Lung (tissue), 12 donors: ENCODE data around the gene RAB7B. TPM values are rescaled to one million over a fixed set of nuclear protein-coding genes. Genes with fewer than 3 reads are reported as not detected.

Source experiments
- ATAC-seq: fragments of 200-7000 bp; cut with Tn5 transposase; one replicate; pipeline ENCODE4 v1.9.1; 2020; ENCODE audit warnings: moderate number of reproducible peaks; ENCODE audit not compliant: insufficient read depth, low FRiP score
- DNase-seq, 3 donors: peaks; one replicate each; pipeline ENCODE4 v3.0.0-alpha.2; 2013 to 2017
- H3K27ac ChIP-seq, 2 donors: one replicate each; pipeline ENCODE4 v1.5.1; 2013; ENCODE audit warnings: mild to moderate bottlenecking in 2 of 2, moderate library complexity in 2 of 2, control low read depth in 1 of 2, inconsistent platforms in 1 of 2, low read depth in 1 of 2, low read length in 1 of 2
- H3K27me3 ChIP-seq, 3 donors: one replicate each; pipeline ENCODE4 v1.5.1; 2013; ENCODE audit warnings: low read length in 2 of 3; ENCODE audit not compliant: control insufficient read depth in 3 of 3, insufficient read depth in 3 of 3
- H3K36me3 ChIP-seq, 4 donors: one replicate each; pipeline ENCODE4 v1.5.1; 2013; ENCODE audit warnings: low read length in 4 of 4, mild to moderate bottlenecking in 1 of 4, moderate library complexity in 1 of 4; ENCODE audit not compliant: control insufficient read depth in 4 of 4, insufficient read depth in 4 of 4
- H3K4me1 ChIP-seq, 5 donors: one replicate each; pipeline ENCODE4 v1.5.1; 2013; ENCODE audit warnings: low read length in 5 of 5, mild to moderate bottlenecking in 2 of 5, moderate library complexity in 1 of 5; ENCODE audit not compliant: control insufficient read depth in 5 of 5, insufficient read depth in 5 of 5
- H3K4me3 ChIP-seq: one replicate; pipeline ENCODE4 v1.5.1; 2013; ENCODE audit warnings: mild to moderate bottlenecking, control low read depth, moderate library complexity
- H3K9ac ChIP-seq, 2 donors: one replicate each; pipeline ENCODE4 v1.5.1; 2013; ENCODE audit warnings: low read length in 2 of 2, control low read depth in 1 of 2; ENCODE audit not compliant: insufficient read depth in 1 of 2
- H3K9me3 ChIP-seq, 4 donors: one replicate each; pipeline ENCODE4 v1.5.1; 2013; ENCODE audit warnings: low read length in 3 of 4, mild to moderate bottlenecking in 1 of 4, moderate library complexity in 1 of 4; ENCODE audit not compliant: control insufficient read depth in 4 of 4, insufficient read depth in 3 of 4
- WGBS, 2 donors: extraction: QIAGEN DNeasy Blood & Tissue Kit; methylation state at CpG; one replicate each; pipeline ENCODE4 v1.1.7; 2013; 5-methylcytosine and 5-hydroxymethylcytosine counted together
- polyA plus RNA-seq, 2 donors: library from polyadenylated mRNA; stranded (reverse); fragments of 200-250 nt; gene quantifications; one replicate each; pipeline ENCODE4 v1.2.1, GENCODE V29; 2013
- total RNA-seq, 2 donors: library from RNA; depleted of rRNA in 1 of 2; stranded (reverse); fragments of >200 nt in 1 of 2; gene quantifications; one replicate each; pipeline ENCODE4 v1.2.1, GENCODE V29; 2014 to 2021
- TF ChIP-seq, protein P1 (sequence below): IDR thresholded peaks from 2 replicates; pipeline ENCODE4 v1.5.1; 2012; ENCODE audit warnings: mild to moderate bottlenecking; ENCODE audit errors: control extremely low read depth, extremely low read depth
- donor health status: control.
- donor health status: control.
- donor health status: Bipolar disorder and iron deficiency.
- donor health status: healthy.
- donor health status: DM: yes; HTN: yes; CAD: no.

Gene RAB7B
- total and polyA plus RNA-seq, 4 donors, result 3.4 to 16.2 (median 4.4) TPM

DNA sequence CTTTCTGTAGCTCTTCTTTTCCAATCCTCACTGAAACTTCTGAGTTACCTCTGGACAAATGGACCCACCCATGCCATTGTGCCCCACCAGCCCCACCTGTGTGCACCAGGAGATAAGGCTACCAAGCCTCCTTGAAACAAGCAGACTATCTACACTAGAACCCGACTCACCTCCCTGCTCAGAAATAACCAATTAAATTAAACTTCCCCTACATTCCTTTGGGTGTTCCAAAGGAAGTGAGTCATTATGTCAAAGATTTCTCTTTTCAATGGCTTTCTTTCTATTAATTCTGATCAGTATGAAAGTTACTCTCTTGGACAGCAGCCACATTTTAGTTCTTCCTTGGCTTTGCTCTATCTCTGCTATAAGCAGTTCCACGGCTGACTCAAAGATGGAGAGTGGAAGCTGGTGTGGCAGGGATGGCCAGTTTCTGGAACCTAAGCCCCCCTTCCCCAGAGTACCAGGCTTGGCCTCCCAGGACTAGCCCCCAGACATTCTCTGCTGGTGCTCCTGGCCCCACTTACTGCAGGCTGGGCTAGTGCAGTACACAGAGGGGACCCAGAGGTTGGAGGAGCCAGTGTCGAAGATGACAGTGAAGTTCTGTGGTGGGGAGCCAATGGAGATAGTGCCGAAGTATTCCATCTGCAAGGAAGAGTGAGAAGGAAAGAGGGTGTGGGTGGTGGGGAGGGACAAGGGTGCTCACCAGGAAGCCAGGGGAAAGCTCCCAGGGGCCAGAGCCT, 18.6 kb upstream of the RAB7B start:
- Histone ChIP-seq H3K9me3 (no peaks in the 10 kb centered on the region), H3K9ac (no peak overlapping the region), H3K4me3 (no peak overlapping the region), H3K27me3 (no peaks in the 10 kb centered on the region), H3K36me3 (no peaks in the 10 kb centered on the region), H3K27ac (no peak overlapping the region), H3K4me1 (peaks cover 0 to 5% (median 0%) of the 10 kb centered on the region in 5 donors)
- DNase-seq (no peak), ATAC-seq (no peak)
- WGBS, 2 donors, result 75 to 80% methylated on average over 4 of the region's 4 CpGs
- TF ChIP-seq, protein P1, sequence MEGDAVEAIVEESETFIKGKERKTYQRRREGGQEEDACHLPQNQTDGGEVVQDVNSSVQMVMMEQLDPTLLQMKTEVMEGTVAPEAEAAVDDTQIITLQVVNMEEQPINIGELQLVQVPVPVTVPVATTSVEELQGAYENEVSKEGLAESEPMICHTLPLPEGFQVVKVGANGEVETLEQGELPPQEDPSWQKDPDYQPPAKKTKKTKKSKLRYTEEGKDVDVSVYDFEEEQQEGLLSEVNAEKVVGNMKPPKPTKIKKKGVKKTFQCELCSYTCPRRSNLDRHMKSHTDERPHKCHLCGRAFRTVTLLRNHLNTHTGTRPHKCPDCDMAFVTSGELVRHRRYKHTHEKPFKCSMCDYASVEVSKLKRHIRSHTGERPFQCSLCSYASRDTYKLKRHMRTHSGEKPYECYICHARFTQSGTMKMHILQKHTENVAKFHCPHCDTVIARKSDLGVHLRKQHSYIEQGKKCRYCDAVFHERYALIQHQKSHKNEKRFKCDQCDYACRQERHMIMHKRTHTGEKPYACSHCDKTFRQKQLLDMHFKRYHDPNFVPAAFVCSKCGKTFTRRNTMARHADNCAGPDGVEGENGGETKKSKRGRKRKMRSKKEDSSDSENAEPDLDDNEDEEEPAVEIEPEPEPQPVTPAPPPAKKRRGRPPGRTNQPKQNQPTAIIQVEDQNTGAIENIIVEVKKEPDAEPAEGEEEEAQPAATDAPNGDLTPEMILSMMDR, result no peak

DNA sequence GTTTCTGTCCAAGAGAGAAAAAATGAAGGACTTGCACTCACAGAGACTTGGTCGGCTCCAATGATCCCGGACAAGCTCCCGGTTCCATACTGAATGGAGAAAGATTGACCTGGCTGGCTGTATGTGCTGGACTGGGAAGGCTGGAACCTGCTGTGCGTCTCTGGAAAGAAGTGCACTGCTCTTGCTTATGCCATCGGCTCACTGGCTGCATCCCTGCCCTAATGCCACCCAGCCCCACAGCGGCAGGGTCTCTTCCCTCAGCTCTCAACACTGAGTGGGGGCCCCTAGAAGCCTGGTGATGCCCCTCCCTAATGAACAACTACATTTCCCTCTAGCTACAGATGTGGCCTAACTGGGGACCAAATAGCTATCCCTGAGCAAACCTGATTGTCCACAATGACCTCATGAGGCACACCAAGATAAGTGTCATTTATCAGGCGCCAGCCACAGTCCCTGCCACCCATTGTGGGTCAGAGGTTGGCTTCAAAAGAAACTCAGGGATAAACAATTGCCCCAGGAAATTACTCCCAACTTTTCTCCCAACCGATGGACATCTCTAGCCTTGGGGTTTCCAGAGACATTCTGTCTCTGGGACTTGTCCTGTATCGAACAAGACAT, 17.9 kb upstream of the RAB7B start:
- no peak overlapping the region for H3K27ac ChIP-seq
- no peaks in the 10 kb centered on the region for H3K9me3 ChIP-seq
- no peak overlapping the region for H3K4me3 ChIP-seq
- ATAC-seq, result no peak
- no peak overlapping the region for H3K9ac ChIP-seq
- H3K27me3 ChIP-seq, result no peaks in the 10 kb centered on the region
- TF ChIP-seq, protein P1, result no peak
- no peak for DNase-seq
- H3K36me3 ChIP-seq, result no peaks in the 10 kb centered on the region
- 93 to 95% methylated on average over 9 of the region's 9 CpGs for WGBS, 2 donors
- peaks cover 0 to 5% (median 0%) of the 10 kb centered on the region in 5 donors for H3K4me1 ChIP-seq

DNA sequence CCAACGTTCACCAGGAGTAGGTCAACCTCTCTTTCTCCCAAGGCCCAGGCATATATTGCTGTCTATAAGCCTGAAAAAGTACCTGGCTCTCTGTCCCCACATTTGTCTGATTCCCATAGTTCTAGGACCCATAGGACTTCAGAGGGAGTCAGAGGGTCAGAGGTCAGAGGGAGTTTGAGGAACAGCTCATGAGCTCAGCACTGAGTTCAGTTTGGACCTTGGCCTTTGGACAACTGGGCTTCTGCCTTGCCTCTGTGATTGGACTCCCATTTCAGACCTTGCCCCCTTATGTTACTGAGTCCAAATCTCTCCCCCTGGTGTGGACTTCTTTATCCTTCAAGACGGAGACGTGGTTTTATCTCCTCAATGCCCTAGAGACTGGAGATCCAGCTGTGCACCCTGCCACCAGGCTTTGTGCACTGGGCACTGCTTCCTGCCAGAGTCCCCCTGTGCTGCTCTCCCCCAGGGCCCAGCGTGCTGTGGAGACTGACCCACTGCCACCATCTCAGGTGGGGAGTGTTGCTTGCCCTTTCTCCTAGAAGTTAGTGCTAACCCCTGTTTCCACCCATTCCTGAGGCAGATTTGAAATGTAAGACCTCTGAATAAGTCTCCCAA, 17.3 kb upstream of the RAB7B start:
- DNase-seq, result no peak
- H3K9ac ChIP-seq, result no peak overlapping the region
- H3K4me1 ChIP-seq, result peaks cover 0 to 5% (median 0%) of the 10 kb centered on the region in 5 donors
- H3K9me3 ChIP-seq, result no peaks in the 10 kb centered on the region
- no peaks in the 10 kb centered on the region for H3K27me3 ChIP-seq
- WGBS, 2 donors, result 93 to 97% methylated on average over 4 of the region's 4 CpGs
- H3K27ac ChIP-seq, result no peak overlapping the region
- no peak for ATAC-seq
- TF ChIP-seq, protein P1, result no peak
- no peak overlapping the region for H3K4me3 ChIP-seq
- no peaks in the 10 kb centered on the region for H3K36me3 ChIP-seq
